GM10847 (cell line): ENCODE results near the gene SGMS1.

Source experiments
- POLR2A ChIP-seq: IDR thresholded peaks from 2 replicates; pipeline ENCODE4 v1.6.1; 2011; ENCODE audit not compliant: insufficient read length; ENCODE audit errors: extremely low read depth

Gene SGMS1

GRCh38 chr10:50324680-50325393 lies 298.9 kb downstream of the SGMS1 start:
- TF ChIP-seq POLR2A = no peak

DNA sequence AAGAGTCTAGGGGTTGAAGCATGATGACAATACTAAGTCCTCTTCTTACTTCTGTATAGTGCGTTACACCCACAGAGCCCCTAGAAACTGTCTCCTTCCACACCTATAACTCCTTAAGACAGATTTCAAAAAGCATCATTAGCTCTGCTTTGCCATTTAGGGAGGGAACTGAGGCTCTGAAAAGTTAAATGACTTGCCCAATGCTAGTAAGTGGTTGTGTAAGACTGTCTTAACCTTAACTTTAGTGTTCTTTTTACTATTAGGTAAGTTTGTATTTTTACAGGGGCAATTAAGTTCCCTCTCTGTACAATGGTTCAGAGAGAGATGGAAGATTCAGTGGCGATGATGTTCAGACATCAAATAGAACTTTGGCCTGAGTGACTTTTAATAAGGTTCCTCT lies 299.7 kb downstream of the SGMS1 start:
- no peak for TF ChIP-seq POLR2A

DNA sequence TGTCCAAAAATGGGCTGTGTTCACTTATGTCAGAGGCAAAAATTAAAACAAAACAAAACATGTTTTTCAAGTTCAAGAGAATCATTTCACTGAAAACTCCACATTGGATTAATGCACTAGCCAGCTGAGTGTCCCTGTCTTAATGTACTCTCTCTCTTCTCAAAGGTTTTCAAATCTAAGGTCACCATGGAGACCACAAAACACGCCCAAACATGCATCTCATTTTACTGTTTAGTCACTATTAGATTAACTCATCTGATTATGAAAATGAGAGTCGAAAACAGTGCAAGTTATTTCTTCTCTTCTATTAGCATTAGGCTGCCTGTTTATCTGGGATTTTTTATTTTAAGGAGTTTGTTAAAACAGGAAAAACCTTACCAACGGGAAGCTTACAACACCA lies 301.7 kb downstream of the SGMS1 start:
- no peak for TF ChIP-seq POLR2A

- TF ChIP-seq POLR2A = no peak
Observed at GRCh38 chr10:50318129-50318528, 305.6 kb downstream of the SGMS1 start.

DNA sequence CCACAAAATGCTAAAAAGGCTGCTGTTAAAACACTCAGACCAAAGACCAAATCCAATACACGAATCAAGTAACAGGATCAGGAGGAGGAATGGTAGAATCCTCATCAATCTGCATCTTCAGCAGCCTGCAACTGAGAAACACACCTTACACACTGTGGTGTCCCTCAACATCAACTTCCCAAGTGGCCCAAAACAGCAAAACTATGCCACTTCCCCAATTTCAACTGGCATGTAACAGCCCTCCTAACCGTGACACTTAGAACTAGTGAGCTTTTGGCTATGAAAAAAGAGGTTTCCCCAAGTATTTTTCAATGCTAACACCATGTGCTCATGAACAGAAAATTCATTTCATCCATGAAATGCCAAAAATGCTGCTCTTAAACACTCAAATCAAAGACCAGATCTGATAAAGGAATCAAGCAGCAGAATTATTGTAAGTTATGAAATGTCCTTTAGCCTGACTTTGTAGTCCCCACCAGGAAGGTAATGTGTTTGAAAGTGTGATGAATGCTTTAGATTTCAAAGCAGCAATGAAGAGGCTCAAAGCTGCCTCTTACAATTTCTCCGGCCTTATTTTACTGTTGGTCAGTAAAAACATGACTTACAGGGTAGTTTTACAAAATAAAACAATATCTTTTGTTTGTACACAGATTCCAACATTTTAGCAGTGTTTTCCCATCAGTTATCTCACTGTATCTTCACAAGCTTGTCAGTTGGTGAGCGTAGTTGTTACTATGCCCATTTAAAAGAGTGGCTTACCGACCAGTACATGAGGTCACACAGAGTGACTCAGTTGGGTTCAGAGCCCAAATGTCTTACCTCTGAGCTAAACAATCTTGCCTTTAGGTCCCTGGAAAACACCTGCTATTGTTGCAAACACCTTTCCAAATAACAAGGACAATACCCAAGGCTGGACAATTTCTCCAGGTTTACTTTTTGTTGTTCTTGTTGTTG lies 306.8 kb downstream of the SGMS1 start:
- TF ChIP-seq POLR2A = no peak

DNA sequence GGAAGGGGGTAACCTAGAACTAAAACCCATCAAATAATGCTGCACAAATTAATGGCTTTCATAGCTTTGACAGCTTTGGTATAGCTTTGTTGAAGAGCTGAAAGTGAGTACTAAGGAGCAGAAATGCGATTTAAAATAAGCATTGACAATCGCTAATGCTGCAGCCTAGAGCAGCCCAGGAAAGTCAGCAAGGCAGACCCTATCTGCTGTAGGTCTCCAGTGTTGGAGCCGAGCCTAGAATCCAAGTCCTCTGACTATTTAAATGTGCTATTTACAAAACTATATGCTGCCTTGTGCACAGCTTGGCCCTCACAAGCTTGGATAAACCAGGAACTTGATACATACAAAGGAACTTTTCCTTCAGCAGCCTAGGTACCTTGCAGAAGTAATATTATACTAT lies 307.6 kb downstream of the SGMS1 start:
- no peak for TF ChIP-seq POLR2A

GRCh38 chr10:50315424-50315823 lies 308.3 kb downstream of the SGMS1 start:
- no peak for TF ChIP-seq POLR2A

GRCh38 chr10:50314169-50315071 lies 309.3 kb downstream of the SGMS1 start:
- no peak for TF ChIP-seq POLR2A

DNA sequence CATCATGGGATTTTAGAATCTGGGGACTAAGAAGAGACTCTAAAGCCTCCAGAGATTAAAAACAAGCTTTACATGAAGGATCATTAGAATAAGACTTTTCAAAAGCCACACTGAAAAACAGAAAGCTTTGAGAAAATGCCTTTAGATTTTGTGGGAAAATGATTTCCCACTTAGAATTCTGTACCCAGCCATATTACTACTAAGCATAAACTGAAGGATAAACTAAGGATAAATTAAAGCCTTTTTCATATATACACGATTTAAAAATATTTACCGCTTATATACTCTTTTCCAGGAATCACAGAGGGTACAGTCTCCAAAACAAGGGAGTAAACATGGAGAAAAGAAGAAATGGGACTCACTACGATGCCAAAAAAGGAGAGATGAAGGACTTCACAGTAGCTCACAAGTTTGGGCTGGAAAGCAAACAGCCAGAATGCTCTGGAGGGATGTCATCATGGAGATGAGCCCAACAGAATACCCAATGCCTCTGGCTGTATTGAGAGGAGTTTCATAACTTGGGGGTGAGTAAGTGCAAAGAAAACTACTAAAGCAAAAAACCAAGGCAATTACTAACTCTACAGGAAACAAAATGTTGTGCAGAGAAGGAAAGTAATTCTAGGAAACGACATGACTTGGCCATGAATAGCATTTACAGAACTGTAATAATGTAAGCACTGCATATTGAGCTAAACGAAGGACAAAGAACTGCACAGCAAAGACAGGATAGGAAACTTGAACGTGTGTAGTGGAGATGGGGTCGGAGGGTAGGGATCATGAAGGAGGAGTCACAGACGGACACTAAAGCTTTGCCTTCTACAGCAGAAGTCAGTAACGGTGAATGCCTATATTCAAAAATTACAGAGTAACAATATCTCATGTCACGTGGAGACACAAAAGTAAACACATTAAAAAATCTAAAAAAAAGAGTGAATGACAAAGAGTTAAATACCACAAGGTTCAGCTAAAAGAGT lies 311.0 kb downstream of the SGMS1 start:
- TF ChIP-seq POLR2A = no peak

- no peak for TF ChIP-seq POLR2A
Observed at GRCh38 chr10:50310560-50311174, 313.1 kb downstream of the SGMS1 start.

DNA sequence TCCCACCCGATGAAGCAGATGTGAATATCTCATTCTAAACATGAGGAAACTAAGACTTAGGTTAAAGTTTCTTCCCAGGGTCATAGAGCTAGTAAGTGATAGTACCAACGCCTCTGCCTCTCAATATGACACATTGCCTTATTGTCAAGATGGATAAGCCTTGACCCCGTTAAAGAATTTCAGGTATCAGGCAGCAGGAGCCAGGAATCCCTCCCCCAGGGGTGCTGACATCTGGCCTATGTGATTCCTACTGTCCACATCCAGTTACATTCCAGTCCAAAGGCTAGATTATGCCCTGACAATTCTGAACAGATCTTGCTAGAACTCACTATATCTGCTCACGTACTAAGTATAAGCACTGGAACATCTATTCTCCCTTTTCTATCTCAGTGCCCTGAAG lies 314.4 kb downstream of the SGMS1 start:
- no peak for TF ChIP-seq POLR2A

DNA sequence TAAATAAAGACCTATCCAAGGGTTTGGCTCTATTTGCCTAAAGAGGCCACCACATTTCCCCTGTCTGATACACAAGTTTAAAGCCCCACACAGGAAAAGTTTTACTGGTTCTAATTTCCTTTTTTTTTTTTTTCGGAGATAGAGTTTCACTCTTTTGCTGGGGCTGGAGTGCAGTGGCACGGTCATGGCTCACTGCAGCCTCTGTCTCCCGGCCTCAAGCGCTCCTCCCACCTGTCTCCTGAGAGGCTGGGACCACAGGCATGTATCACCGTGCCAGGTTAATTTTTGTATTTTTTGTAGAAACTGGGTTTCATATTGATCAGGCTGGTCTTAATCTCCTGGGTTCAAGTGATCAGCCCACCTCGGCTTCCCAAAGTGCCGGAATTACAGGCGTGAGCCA lies 319.1 kb downstream of the SGMS1 start:
- no peak for TF ChIP-seq POLR2A

DNA sequence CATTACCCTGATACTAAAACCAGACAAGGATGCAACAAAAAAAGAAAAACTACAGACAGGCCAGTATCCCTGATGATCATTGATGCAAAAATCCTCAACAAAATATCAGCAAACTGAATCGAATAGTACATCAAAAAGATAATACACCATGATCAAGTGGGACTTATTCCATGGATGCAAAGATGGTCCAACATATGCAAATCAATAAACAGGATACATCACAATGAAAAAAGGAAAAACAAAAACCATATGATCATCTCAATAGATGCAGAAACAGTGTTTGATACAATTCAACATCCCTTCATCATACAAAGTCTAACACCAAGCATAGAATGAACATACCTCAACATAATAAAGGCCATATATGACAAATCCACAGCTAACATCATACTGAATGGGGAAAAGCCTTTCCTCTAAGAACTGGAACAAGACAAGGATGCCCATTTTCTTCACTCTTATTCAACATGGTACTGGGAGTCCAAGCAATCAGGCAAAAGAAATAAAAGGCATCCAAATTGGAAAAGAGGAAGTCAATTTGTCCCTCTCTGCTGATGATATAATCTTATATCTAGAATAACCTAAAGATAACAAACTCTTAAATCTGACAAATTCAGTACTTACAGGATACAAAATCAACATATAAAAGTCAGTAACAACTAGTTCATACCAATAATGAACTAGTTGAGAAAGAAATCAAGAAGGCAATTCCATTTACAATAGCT lies 323.6 kb downstream of the SGMS1 start:
- no peak for TF ChIP-seq POLR2A
